ENCODE data around the gene DPYSL4. TPM values are rescaled to one million over a fixed set of nuclear protein-coding genes. Genes with fewer than 3 reads are reported as not detected.

DPYSL4 gene
- total RNA-seq, 2 donors from 2014 or later: 0.28 TPM; not detected in 1

- no peak for TF ChIP-seq CTCF (IDR thresholded peaks at IDR 0.05)
- H3K27ac ChIP-seq: no peak overlapping the region
- no peaks in the 10 kb centered on the region for H3K36me3 ChIP-seq
- ATAC-seq (ENCODE audit: insufficient number of reproducible peaks, low FRiP score, low read depth) (no peak), DNase-seq (ENCODE audit: low spot score) (no peak)
- H3K4me1 ChIP-seq (ENCODE audit: control insufficient read depth in 1 of 2, low read depth in 2 of 2): no peaks in the 10 kb centered on the region
- H3K4me3 ChIP-seq: no peak overlapping the region
- H3K9me3 ChIP-seq: no peaks in the 10 kb centered on the region
- no peaks in the 10 kb centered on the region for H3K27me3 ChIP-seq (replicated peaks; ENCODE audit: insufficient read depth)
Observed at GRCh38 chr10:132146941-132147915, 39.5 kb upstream of the DPYSL4 start.

- Histone ChIP-seq H3K27me3 (replicated peaks; ENCODE audit: insufficient read depth) (no peaks in the 10 kb centered on the region), H3K4me1 (ENCODE audit: control insufficient read depth in 1 of 2, low read depth in 2 of 2) (no peaks in the 10 kb centered on the region), H3K9me3 (no peaks in the 10 kb centered on the region), H3K4me3 (no peak overlapping the region), H3K36me3 (no peaks in the 10 kb centered on the region), H3K27ac (no peak overlapping the region)
- no peak for ATAC-seq (ENCODE audit: insufficient number of reproducible peaks, low FRiP score, low read depth)
- no peak for DNase-seq (ENCODE audit: low spot score)
- TF ChIP-seq CTCF (IDR thresholded peaks at IDR 0.05): no peak
Observed at GRCh38 chr10:132148261-132149251, 38.2 kb upstream of the DPYSL4 start.

- Histone ChIP-seq H3K27me3 (replicated peaks; ENCODE audit: insufficient read depth) (no peaks in the 10 kb centered on the region), H3K4me3 (no peak overlapping the region), H3K36me3 (no peaks in the 10 kb centered on the region), H3K9me3 (no peaks in the 10 kb centered on the region), H3K4me1 (ENCODE audit: control insufficient read depth in 1 of 2, low read depth in 2 of 2) (no peaks in the 10 kb centered on the region), H3K27ac (no peak overlapping the region)
- ATAC-seq (ENCODE audit: insufficient number of reproducible peaks, low FRiP score, low read depth) (no peak), DNase-seq (ENCODE audit: low spot score) (no peak)
- TF ChIP-seq CTCF (IDR thresholded peaks at IDR 0.05): no peak
Observed at GRCh38 chr10:132149271-132149670, 37.5 kb upstream of the DPYSL4 start.

- DNase-seq (ENCODE audit: low spot score): no peak
- H3K27me3 ChIP-seq (replicated peaks; ENCODE audit: insufficient read depth): no peaks in the 10 kb centered on the region
- no peak for ATAC-seq (ENCODE audit: insufficient number of reproducible peaks, low FRiP score, low read depth)
Observed at GRCh38 chr10:132149917-132150316, 36.8 kb upstream of the DPYSL4 start.

More at GRCh38 chr10:132149917-132150316, 36.8 kb upstream of the DPYSL4 start:
- TF ChIP-seq CTCF (IDR thresholded peaks at IDR 0.05): no peak
- Histone ChIP-seq H3K27ac (no peak overlapping the region), H3K9me3 (no peaks in the 10 kb centered on the region), H3K4me3 (no peak overlapping the region), H3K36me3 (no peaks in the 10 kb centered on the region), H3K4me1 (ENCODE audit: control insufficient read depth in 1 of 2, low read depth in 2 of 2) (no peaks in the 10 kb centered on the region)
